GM23338 (cell line): ENCODE data around the gene MPV17. TPM values are rescaled to one million over a fixed set of nuclear protein-coding genes. Genes with fewer than 3 reads are reported as not detected.

Source experiments
- ATAC-seq: fragments of 200-7000 bp; cut with Tn5 transposase; 3 replicates; pipeline ENCODE4 v1.9.1; 2020
- DNase-seq: peaks from one replicate; pipeline ENCODE4 v3.0.0-alpha.2; 2015; ENCODE audit warnings: low spot score
- H2AFZ ChIP-seq: fragments of 200-600 bp; sonication (generic); 2 replicates; pipeline ENCODE4 v1.8.0; 2016; ENCODE audit warnings: antibody characterized with exemption, mild to moderate bottlenecking, moderate library complexity
- H3F3A ChIP-seq: fragments of 200-600 bp; sonication (generic); replicated peaks from 2 replicates; pipeline ENCODE4 v1.8.0; 2017; ENCODE audit warnings: antibody characterized with exemption, mixed run types, low read depth
- H3K27ac ChIP-seq: fragments of 200-600 bp; sonication (generic); 2 replicates; pipeline ENCODE4 v1.6.1; 2016; ENCODE audit warnings: low read depth
- H3K27me3 ChIP-seq: fragments of 200-600 bp; sonication (generic); 2 replicates; pipeline ENCODE4 v1.8.0; 2016; ENCODE audit warnings: mild to moderate bottlenecking, mixed run types, moderate library complexity; ENCODE audit not compliant: insufficient read depth
- H3K36me3 ChIP-seq: fragments of 200-600 bp; sonication (generic); 2 replicates; pipeline ENCODE4 v1.8.0; 2016; ENCODE audit warnings: mild to moderate bottlenecking; ENCODE audit not compliant: insufficient read depth
- H3K4me1 ChIP-seq: fragments of 200-600 bp; sonication (generic); 2 replicates; pipeline ENCODE4 v1.8.0; 2016; ENCODE audit warnings: mild to moderate bottlenecking, moderate library complexity; ENCODE audit not compliant: insufficient read depth
- H3K4me2 ChIP-seq: fragments of 200-600 bp; sonication (generic); 2 replicates; pipeline ENCODE4 v1.7.1; 2017; ENCODE audit warnings: mixed run types
- H3K4me3 ChIP-seq: fragments of 200-600 bp; sonication (generic); 2 replicates; pipeline ENCODE4 v1.6.1; 2016; ENCODE audit warnings: mixed run types
- H3K79me2 ChIP-seq: fragments of 200-600 bp; sonication (generic); replicated peaks from 2 replicates; pipeline ENCODE4 v1.8.0; 2017; ENCODE audit warnings: mild to moderate bottlenecking; ENCODE audit not compliant: insufficient read depth
- H3K9me2 ChIP-seq: fragments of 200-600 bp; sonication (generic); 2 replicates; pipeline ENCODE4 v1.8.0; 2017; ENCODE audit not compliant: insufficient read depth
- H4K20me1 ChIP-seq: fragments of 200-600 bp; sonication (generic); replicated peaks from 2 replicates; pipeline ENCODE4 v1.8.0; 2017; ENCODE audit warnings: mild to moderate bottlenecking; ENCODE audit not compliant: insufficient read depth
- H3K27ac Mint-ChIP-seq: 2 replicates; pipeline ENCODE4 v1.8.0; 2020; ENCODE audit warnings: inconsistent platforms, mild to moderate bottlenecking, moderate library complexity, mixed read lengths
- H3K27me3 Mint-ChIP-seq: 3 replicates; pipeline ENCODE4 v1.8.0; 2022; ENCODE audit warnings: low read depth, mild to moderate bottlenecking, moderate library complexity, mixed read lengths, inconsistent platforms; ENCODE audit not compliant: insufficient read depth, poor library complexity
- H3K36me3 Mint-ChIP-seq: 3 replicates; pipeline ENCODE4 v1.8.0; 2021; ENCODE audit warnings: low read depth, mild to moderate bottlenecking, inconsistent platforms, moderate library complexity, mixed read lengths
- H3K4me1 Mint-ChIP-seq: 3 replicates; pipeline ENCODE4 v1.8.0; 2020; ENCODE audit warnings: mild to moderate bottlenecking, inconsistent platforms, mixed read lengths
- H3K4me3 Mint-ChIP-seq: 3 replicates; pipeline ENCODE4 v1.8.0; 2021; ENCODE audit warnings: moderate library complexity, mild to moderate bottlenecking, inconsistent platforms, mixed read lengths
- H3K9me3 Mint-ChIP-seq: 3 replicates; pipeline ENCODE4 v1.8.0; 2020; ENCODE audit warnings: moderate library complexity, mild to moderate bottlenecking, inconsistent platforms, mixed read lengths
- CREB1 ChIP-seq: fragments of 250-450 bp; sonication (Bioruptor Pico); IDR thresholded peaks from 2 replicates; pipeline ENCODE4 v1.5.0; 2020; ENCODE audit warnings: low read depth, mild to moderate bottlenecking, moderate library complexity
- CTCF ChIP-seq, 2 experiments: fragments of 200-600 bp in 1 of 2; sonication (generic) in 1 of 2; conservative IDR thresholded peaks; 2 replicates each; pipeline versions ENCODE4 v1.5.1 to v1.6.1; 2016 to 2017; ENCODE audit warnings: antibody characterized with exemption in 2 of 2, low read depth in 2 of 2, mild to moderate bottlenecking in 2 of 2, moderate library complexity in 1 of 2
- ETS1 ChIP-seq: IDR thresholded peaks from 2 replicates; pipeline ENCODE4 v1.6.1; 2016; ENCODE audit warnings: antibody characterized with exemption
- EZH2 ChIP-seq: fragments of 200-600 bp; sonication (generic); IDR thresholded peaks from one replicate; pipeline ENCODE4 v1.8.0; 2017; ENCODE audit warnings: antibody characterized with exemption, mild to moderate bottlenecking, low read depth; ENCODE audit not compliant: unreplicated experiment
- JUNB ChIP-seq: IDR thresholded peaks from one replicate; pipeline ENCODE4 v1.6.1; 2016; ENCODE audit warnings: antibody characterized with exemption; ENCODE audit not compliant: unreplicated experiment
- NANOG ChIP-seq: IDR thresholded peaks from 2 replicates; pipeline ENCODE4 v1.6.1; 2016; ENCODE audit warnings: antibody characterized with exemption, borderline replicate concordance
- POLR2AphosphoS5 ChIP-seq: IDR thresholded peaks from 2 replicates; pipeline ENCODE4 v1.6.1; 2016; ENCODE audit warnings: antibody characterized with exemption, low read depth
- REST ChIP-seq: IDR thresholded peaks from one replicate; pipeline ENCODE4 v1.6.1; 2018; ENCODE audit warnings: antibody characterized with exemption; ENCODE audit not compliant: unreplicated experiment
- STAT1 ChIP-seq: IDR thresholded peaks from one replicate; pipeline ENCODE4 v1.6.1; 2016; ENCODE audit warnings: antibody characterized with exemption; ENCODE audit not compliant: unreplicated experiment
- ZNF331 ChIP-seq: fragments of 250-450 bp; sonication (Bioruptor Pico); IDR thresholded peaks from 2 replicates; pipeline ENCODE4 v1.5.0; 2020; ENCODE audit warnings: low read depth, mild to moderate bottlenecking, moderate library complexity
- polyA plus RNA-seq: library from polyadenylated mRNA; unstranded; fragments of >200 nt; fragmentation: Nextera tagmentation; extraction: Ambion mirVana; gene quantifications from 2 replicates; pipeline ENCODE4 v1.2.1, GENCODE V29; 2016
- total RNA-seq: library from RNA; depleted of rRNA; stranded (reverse); fragments of >200 nt; shearing (Covaris generic); gene quantifications from 2 replicates; pipeline ENCODE4 v1.2.3, GENCODE V29; 2014

MPV17 gene
- total and polyA plus RNA-seq, 2 experiments from 2014 or later, result 52.5 to 94.2 TPM

GRCh38 chr2:27294928-27295327, 28.0 kb downstream of the MPV17 start (continued):
- TF ChIP-seq REST, result no peak
- TF ChIP-seq CREB1, result no peak

GRCh38 chr2:27291865-27292264, 31.0 kb downstream of the MPV17 start:
- no peaks in the 10 kb centered on the region for H4K20me1 ChIP-seq
- Mint-ChIP-seq H3K27me3 (peaks cover 2% of the 10 kb centered on the region), H3K36me3 (no peaks in the 10 kb centered on the region), H3K4me3 (peak overlapping the region; percentile 6; the same call in 1 of the 3 replicates), H3K27ac (peak overlapping the region; percentile 47; the same call in 1 of the 2 replicates), H3K9me3 (no peaks in the 10 kb centered on the region), H3K4me1 (peaks cover 15% of the 10 kb centered on the region)
- H3K9me2 ChIP-seq, result no peaks in the 10 kb centered on the region
- peaks cover under 1% of the 10 kb centered on the region; the same call in 1 of the 2 replicates for H3F3A ChIP-seq
- H3K36me3 ChIP-seq, result no peaks in the 10 kb centered on the region
- TF ChIP-seq CTCF (conservative IDR thresholded peaks at IDR 0.05; ENCODE audit: low read depth in 2 of 2), result peak; percentile 65 to 86
- no peak for TF ChIP-seq ZNF331 (CRISPR knock-in tag)
- no peaks in the 10 kb centered on the region for H3K79me2 ChIP-seq
- H3K27ac ChIP-seq, result no peak overlapping the region
- peaks cover 8% of the 10 kb centered on the region for H3K4me1 ChIP-seq
- DNase-seq (peak; percentile 77), ATAC-seq (peak; percentile 95)
- H3K27me3 ChIP-seq, result no peaks in the 10 kb centered on the region
- H3K4me3 ChIP-seq, result no peak overlapping the region
- H2AFZ ChIP-seq, result peak overlapping the region; percentile 16; the same call in 1 of the 2 replicates
- no peak overlapping the region for H3K4me2 ChIP-seq

GRCh38 chr2:27290549-27290948, 32.3 kb downstream of the MPV17 start:
- Histone ChIP-seq H3F3A (peaks cover 4% of the 10 kb centered on the region; the same call in 1 of the 2 replicates), H3K79me2 (no peaks in the 10 kb centered on the region), H3K4me3 (no peak overlapping the region), H3K9me2 (no peaks in the 10 kb centered on the region), H3K27me3 (no peaks in the 10 kb centered on the region), H3K4me1 (peaks cover 10% of the 10 kb centered on the region), H3K36me3 (no peaks in the 10 kb centered on the region), H2AFZ (no peak overlapping the region; the same call in 1 of the 2 replicates), H3K4me2 (no peak overlapping the region), H4K20me1 (no peaks in the 10 kb centered on the region), H3K27ac (no peak overlapping the region)
- H3K4me1 Mint-ChIP-seq, result peaks cover 24% of the 10 kb centered on the region
- no peaks in the 10 kb centered on the region for H3K36me3 Mint-ChIP-seq
- no peak overlapping the region for H3K27ac Mint-ChIP-seq
- no peak for ATAC-seq
- H3K27me3 Mint-ChIP-seq, result peaks cover 2% of the 10 kb centered on the region
- no peaks in the 10 kb centered on the region for H3K9me3 Mint-ChIP-seq
- no peak overlapping the region for H3K4me3 Mint-ChIP-seq
- DNase-seq, result no peak
- TF ChIP-seq JUNB (no peak), CTCF (conservative IDR thresholded peaks at IDR 0.05; ENCODE audit: low read depth in 2 of 2) (no peak), NANOG (no peak), EZH2 (no peak), ZNF331 (CRISPR knock-in tag) (no peak), ETS1 (no peak), POLR2AphosphoS5 (no peak), REST (no peak), STAT1 (no peak)
